Endothelial cell of umbilical vein (primary cell): ENCODE data around the gene DENND1A. TPM values are rescaled to one million over a fixed set of nuclear protein-coding genes. Genes with fewer than 3 reads are reported as not detected.

Experiments
- BruUV-seq: library from RNA; stranded (reverse); fragments of 400-500 nt; replicated peaks from 2 replicates; lab custom pipeline; 2021; lab: Mats Ljungman, UMichigan
- CTCF ChIA-PET: fragments of 300-600, 350-600 bp; sonication (Branson Sonifier 250); formaldehyde crosslinking; loops from one replicate; lab custom pipeline; 2021; ENCODE audit warnings: antibody characterized with exemption, inconsistent platforms; lab: Charles Lee
- POLR2A ChIA-PET: fragments of 300-600, 350-600 bp; sonication (Branson Sonifier 250); formaldehyde crosslinking; loops from one replicate; lab custom pipeline; 2021; ENCODE audit warnings: antibody characterized with exemption, inconsistent platforms; lab: Charles Lee
- DNase-seq: peaks from one replicate; pipeline ENCODE4 v3.0.0-alpha.2; 2011; ENCODE audit warnings: low read depth, low spot score
- FAIRE-seq: peaks from 2 replicates; lab custom pipeline; 2011; peaks lifted over from hg19 to GRCh38; lab: Jason Lieb, UNC
- H2AFZ ChIP-seq: 2 replicates; pipeline ENCODE4 v1.6.0; 2012; ENCODE audit warnings: low read depth, low read length, control low read depth, inconsistent platforms
- H3K27ac ChIP-seq: 2 replicates; pipeline ENCODE4 v1.5.1; 2011; ENCODE audit warnings: low read depth, mild to moderate bottlenecking, control low read depth, low read length, moderate library complexity; ENCODE audit not compliant: insufficient read depth
- H3K27me3 ChIP-seq, 2 experiments: 2 replicates each; pipeline versions ENCODE4 v1.6.0 to v1.6.1; 2011; ENCODE audit warnings: low read length in 2 of 2, mixed read lengths in 1 of 2; ENCODE audit not compliant: control insufficient read depth in 2 of 2, insufficient read depth in 2 of 2
- H3K36me3 ChIP-seq, 2 experiments: 2 replicates in 1 of 2; 3 replicates in 1 of 2; pipeline ENCODE4 v1.5.1; 2011; ENCODE audit warnings: low read length in 2 of 2, mild to moderate bottlenecking in 1 of 2, moderate library complexity in 1 of 2; ENCODE audit not compliant: control insufficient read depth in 2 of 2, insufficient read depth in 2 of 2; ENCODE audit errors: extremely low read depth in 1 of 2
- H3K4me1 ChIP-seq: 3 replicates; pipeline ENCODE4 v1.5.1; 2011; ENCODE audit warnings: mild to moderate bottlenecking, low read length; ENCODE audit not compliant: control insufficient read depth, insufficient read depth; ENCODE audit errors: extremely low read depth
- H3K4me2 ChIP-seq: 2 replicates; pipeline ENCODE4 v1.6.1; 2011; ENCODE audit warnings: low read length, control low read depth, mixed read lengths; ENCODE audit not compliant: insufficient read depth
- H3K4me3 ChIP-seq, 3 experiments: fragments of 200-600 bp in 1 of 3; sonication (generic), shearing (Covaris generic) in 1 of 3; replicated peaks in 1 of 3; 2 replicates each; pipeline ENCODE4 v1.5.1; 2011 to 2016; ENCODE audit warnings: control low read depth in 3 of 3, low read length in 3 of 3, mild to moderate bottlenecking in 2 of 3, inconsistent platforms in 1 of 3, low read depth in 1 of 3, moderate library complexity in 1 of 3; ENCODE audit not compliant: insufficient read depth in 1 of 3
- H3K79me2 ChIP-seq: 2 replicates; pipeline ENCODE4 v1.6.0; 2012; ENCODE audit warnings: low read length, inconsistent platforms; ENCODE audit not compliant: control insufficient read depth, insufficient read depth
- H3K9ac ChIP-seq: replicated peaks from 2 replicates; pipeline ENCODE3; 2011; ENCODE audit warnings: low read length, control low read depth; ENCODE audit not compliant: insufficient read depth; ENCODE audit errors: extremely low read depth
- H3K9me1 ChIP-seq: replicated peaks from 3 replicates; pipeline ENCODE4 v1.6.0; 2011; ENCODE audit warnings: mild to moderate bottlenecking, low read length; ENCODE audit not compliant: control insufficient read depth, insufficient read depth; ENCODE audit errors: extremely low read depth
- H3K9me3 ChIP-seq: replicated peaks from 2 replicates; pipeline ENCODE4 v1.5.1; 2012; ENCODE audit warnings: low read length, inconsistent platforms; ENCODE audit not compliant: control insufficient read depth, insufficient read depth
- H4K20me1 ChIP-seq: replicated peaks from 2 replicates; pipeline ENCODE3; 2011; ENCODE audit warnings: mild to moderate bottlenecking, low read length; ENCODE audit not compliant: control insufficient read depth, insufficient read depth; ENCODE audit errors: extremely low read depth
- CTCF ChIP-seq, 2 donors: IDR thresholded peaks; 1 replicate in 1 of 2; 2 replicates in 1 of 2; pipeline ENCODE4 v1.5.1; 2011; ENCODE audit warnings: low read length in 2 of 2, mild to moderate bottlenecking in 2 of 2, moderate library complexity in 2 of 2, control low read depth in 1 of 2, inconsistent platforms in 1 of 2, low read depth in 1 of 2; ENCODE audit not compliant: insufficient read depth in 1 of 2; ENCODE audit errors: extremely low read depth in 1 of 2
- EZH2 ChIP-seq: IDR thresholded peaks from 2 replicates; pipeline ENCODE4 v1.6.1; 2012; ENCODE audit warnings: borderline replicate concordance, low read depth, mild to moderate bottlenecking, moderate library complexity, low read length, inconsistent platforms; ENCODE audit not compliant: severe bottlenecking
- FOS ChIP-seq: IDR thresholded peaks from 2 replicates; pipeline ENCODE4 v1.6.1; 2011; ENCODE audit warnings: mild to moderate bottlenecking, low read length, moderate library complexity, borderline replicate concordance; ENCODE audit not compliant: insufficient read depth
- GATA2 ChIP-seq: IDR thresholded peaks from 2 replicates; pipeline ENCODE4 v1.7.0; 2011; ENCODE audit warnings: low read depth, mild to moderate bottlenecking, moderate library complexity, mixed read lengths, low read length; ENCODE audit not compliant: insufficient read length, insufficient read depth
- JUN ChIP-seq: IDR thresholded peaks from 2 replicates; pipeline ENCODE4 v1.6.1; 2011; ENCODE audit warnings: borderline replicate concordance, low read depth; ENCODE audit not compliant: insufficient read length, insufficient read depth
- MAX ChIP-seq: IDR thresholded peaks from 2 replicates; pipeline ENCODE4 v1.6.1; 2011; ENCODE audit not compliant: insufficient read depth, insufficient read length
- MYC ChIP-seq: IDR thresholded peaks from one replicate; pipeline ENCODE4 v1.6.1; 2011; ENCODE audit warnings: mild to moderate bottlenecking, low read depth, low read length
- POLR2A ChIP-seq: IDR thresholded peaks from 2 replicates; pipeline ENCODE4 v1.6.1; 2012; ENCODE audit warnings: low read depth, mild to moderate bottlenecking, control low read depth, low read length
- POLR2AphosphoS5 ChIP-seq: IDR thresholded peaks from 2 replicates; pipeline ENCODE4 v1.6.1; 2012; ENCODE audit warnings: low read depth, mild to moderate bottlenecking, control low read depth, low read length, moderate library complexity; ENCODE audit not compliant: insufficient read depth
- dilution Hi-C: fragments of 300-500 bp; cut with MboI; formaldehyde crosslinking; loops from one replicate; pipeline ENCODE4 v1.15.0; 2019; ENCODE audit warnings: low sequenced_read_pairs; ENCODE audit not compliant: extremely low pct_ligation_motif_present
- intact Hi-C: fragments of 100-400 bp; cut with micrococcal nuclease; formaldehyde crosslinking; loops from one replicate; pipeline ENCODE4 v1.10.0; 2022
- polyA plus RNA-seq, 4 experiments: library from polyadenylated mRNA; depleted of rRNA in 3 of 4; stranded (reverse) in 3 of 4; unstranded in 1 of 4; fragments of >200 nt; gene quantifications; 2 replicates each; pipeline versions ENCODE4 v1.2.1 to v1.2.3, GENCODE V29; 2011 to 2012; ENCODE audit warnings: missing spikeins in 1 of 4
- total RNA-seq: library from RNA; stranded (reverse); gene quantifications from 2 replicates; pipeline ENCODE4 v1.2.3, GENCODE V29; 2021

DENND1A gene
- total and polyA plus RNA-seq, 2 donors (not counting 3 experiments of a cell fraction or from before 2014, with no cell fraction given), result 18.5 to 24.5 TPM

GRCh38 chr9:123478967-123479602 lies 450.8 kb downstream of the DENND1A start:
- no peaks in the 10 kb centered on the region for H3K9me1 ChIP-seq
- POLR2A ChIA-PET, result no interaction called here
- H3K27me3 ChIP-seq, result no peaks in the 10 kb centered on the region
- no peak overlapping the region for H3K4me2 ChIP-seq
- no peak for TF ChIP-seq CTCF (IDR thresholded peaks at IDR 0.05; ENCODE audit: extremely low read depth in 1 of 2, insufficient read depth in 1 of 2, low read depth in 1 of 2, low read length in 2 of 2)
- TF ChIP-seq POLR2A, result no peak
- no peak for TF ChIP-seq MAX
- no peak for TF ChIP-seq JUN
- TF ChIP-seq FOS, result no peak
- no peak for TF ChIP-seq POLR2AphosphoS5
- TF ChIP-seq EZH2, result no peak
- no peak for TF ChIP-seq GATA2
- TF ChIP-seq MYC, result no peak
- CTCF ChIA-PET, result interaction anchor here (0.7 kb wide), 1 partner anchor 10 kb away, joined by 3 read pairs; no protein-coding TSS in a partner anchor
- no peaks in the 10 kb centered on the region for H3K36me3 ChIP-seq
- no TSS peak for BruUV-seq
- DNase-seq, result no peak
- H3K4me1 ChIP-seq, result no peaks in the 10 kb centered on the region
- no peaks in the 10 kb centered on the region for H4K20me1 ChIP-seq
- FAIRE-seq, result no peak
- H2AFZ ChIP-seq, result no peak overlapping the region
- no peak overlapping the region for H3K4me3 ChIP-seq
- dilution Hi-C loops (no loop called here), intact Hi-C loops (no loop called here)
- H3K27ac ChIP-seq, result no peak overlapping the region
- H3K9me3 ChIP-seq, result no peaks in the 10 kb centered on the region
- no peak overlapping the region for H3K9ac ChIP-seq
- no peaks in the 10 kb centered on the region for H3K79me2 ChIP-seq
